ENCODE results near the gene TIMMDC1.
"Not testable (repeated sequence)": the region's sequence is repeated elsewhere in the genome, so short reads cannot be mapped to it uniquely, and the experiment has no call there.

Gene TIMMDC1

DNA sequence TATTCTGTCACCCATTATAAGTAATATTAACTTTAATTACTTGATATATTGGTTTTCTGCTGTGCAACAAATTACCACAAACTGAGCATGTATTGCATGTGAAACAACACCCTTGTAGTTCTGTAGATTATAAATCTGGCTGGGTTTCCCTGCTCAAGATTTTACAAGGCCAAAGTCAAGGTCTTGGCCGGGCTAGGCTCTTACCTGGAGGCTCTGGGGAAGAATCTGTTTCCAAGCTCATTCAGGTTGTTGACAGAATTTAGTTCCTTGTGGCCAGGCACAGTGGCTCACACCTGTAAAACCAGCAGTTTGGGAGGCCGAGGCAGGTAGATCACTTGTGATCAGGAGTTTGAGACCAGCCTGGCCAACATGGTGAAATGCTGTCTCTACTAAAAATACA is 16.3 kb downstream of the TIMMDC1 start:
- no peak for DNase-seq

DNA sequence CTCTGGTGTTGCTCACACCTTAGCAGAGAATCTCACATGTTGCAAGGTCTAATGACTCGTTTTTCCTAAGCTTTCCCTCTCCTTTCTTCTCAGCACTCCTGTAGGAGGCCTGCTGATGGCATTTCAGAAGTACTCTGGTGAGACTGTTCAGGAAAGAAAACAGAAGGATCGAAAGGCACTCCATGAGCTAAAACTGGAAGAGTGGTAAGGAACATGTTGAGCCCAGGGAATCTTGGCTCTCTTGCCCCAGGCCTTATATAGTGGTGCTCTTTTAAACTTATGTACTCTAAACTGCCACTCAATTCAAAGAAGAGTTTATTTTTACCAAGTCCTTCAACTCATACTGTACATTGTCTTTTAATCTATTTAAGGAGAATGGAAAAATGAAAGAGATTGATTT is 18.8 kb downstream of the TIMMDC1 start:
- no peak for DNase-seq

DNA sequence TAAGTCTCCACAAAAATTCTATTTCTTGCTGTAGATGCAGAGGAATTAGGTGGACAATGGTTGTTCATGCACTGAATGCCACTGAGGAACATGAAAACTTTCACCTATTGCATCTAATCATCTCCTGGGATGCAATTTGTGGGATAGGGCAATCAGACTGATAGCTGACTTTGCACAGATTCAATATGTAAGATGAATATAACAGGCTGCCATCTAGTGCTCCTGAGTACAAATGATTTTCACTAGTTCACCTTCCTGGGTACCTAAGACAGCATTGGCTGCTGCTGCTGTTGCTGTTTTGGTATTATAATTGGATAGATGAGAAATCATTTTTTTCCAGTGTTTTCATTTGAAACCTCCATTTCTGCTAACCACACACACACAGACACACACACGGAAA is 19.7 kb downstream of the TIMMDC1 start:
- no peak for DNase-seq

DNA sequence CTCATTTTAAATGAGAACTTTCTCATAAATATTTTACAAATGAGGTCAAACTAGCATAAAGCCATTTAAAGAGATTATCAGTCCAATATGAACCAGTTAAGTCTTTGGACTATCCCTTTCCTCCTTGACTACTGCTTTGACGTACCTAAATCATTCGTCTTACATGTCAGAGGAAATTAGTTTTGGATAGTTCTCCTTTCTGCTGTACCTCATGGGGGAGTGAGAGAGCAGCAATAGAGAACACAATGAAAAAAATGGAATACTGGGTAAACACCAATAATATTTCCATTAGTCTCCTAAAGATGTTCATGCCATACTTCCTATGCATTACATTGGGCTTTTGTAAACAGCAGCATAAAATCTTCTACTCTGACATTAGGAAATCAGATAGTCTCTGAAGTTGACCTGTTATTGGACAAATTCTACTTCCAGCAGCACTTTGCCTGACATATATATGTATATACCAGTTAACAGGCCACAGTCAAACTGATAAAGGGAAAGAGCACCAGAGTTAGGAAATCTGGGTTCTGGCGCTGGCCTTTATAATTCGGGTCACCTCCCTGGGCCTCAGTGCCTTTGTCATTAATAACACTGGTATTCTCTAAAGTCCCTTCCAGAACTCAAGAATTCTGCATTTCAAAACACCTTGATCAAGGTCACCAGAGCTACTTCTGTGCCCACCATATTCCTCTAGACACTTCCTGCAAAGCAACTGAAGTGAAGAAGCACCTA is 26.8 kb downstream of the TIMMDC1 start:
- no peak for DNase-seq

DNA sequence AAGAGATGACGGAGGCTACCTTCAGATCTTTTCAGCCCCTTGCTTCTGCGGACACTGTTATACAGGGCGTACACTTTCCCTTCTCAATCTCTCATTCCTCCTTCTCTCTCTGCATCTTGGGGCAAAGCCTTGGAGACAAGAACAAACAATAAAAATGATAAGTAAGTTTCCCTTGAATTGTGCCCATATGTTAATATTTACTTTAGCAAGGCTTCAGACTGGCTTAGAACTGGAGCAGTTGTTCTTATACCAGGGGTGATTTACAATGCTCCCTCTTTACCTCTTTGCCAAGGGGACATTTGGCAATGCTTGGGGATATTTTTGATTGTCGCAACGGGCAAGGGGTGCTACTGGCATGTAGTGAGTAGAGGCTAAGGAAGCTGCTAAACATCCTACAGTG is 29.4 kb downstream of the TIMMDC1 start:
- no peak for DNase-seq

DNA sequence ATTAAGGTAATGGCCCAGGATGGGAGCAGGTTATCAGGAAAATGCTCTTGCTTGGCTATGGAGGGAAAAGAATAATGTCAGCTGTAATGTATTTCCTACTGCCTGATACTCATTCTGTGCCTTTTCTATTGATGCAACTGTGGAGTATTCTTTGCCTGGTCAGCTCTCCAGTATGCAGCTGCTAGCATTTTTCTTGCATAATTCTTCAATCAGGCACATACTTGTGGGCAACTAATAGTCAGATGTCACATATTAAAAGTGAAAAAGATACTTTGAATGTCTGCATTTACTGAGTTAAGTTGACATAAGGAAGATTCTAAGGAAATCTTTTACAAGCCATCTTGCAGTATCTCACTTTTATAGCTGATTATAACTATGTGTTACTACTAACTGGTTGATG is 31.5 kb downstream of the TIMMDC1 start:
- no peak for DNase-seq

DNA sequence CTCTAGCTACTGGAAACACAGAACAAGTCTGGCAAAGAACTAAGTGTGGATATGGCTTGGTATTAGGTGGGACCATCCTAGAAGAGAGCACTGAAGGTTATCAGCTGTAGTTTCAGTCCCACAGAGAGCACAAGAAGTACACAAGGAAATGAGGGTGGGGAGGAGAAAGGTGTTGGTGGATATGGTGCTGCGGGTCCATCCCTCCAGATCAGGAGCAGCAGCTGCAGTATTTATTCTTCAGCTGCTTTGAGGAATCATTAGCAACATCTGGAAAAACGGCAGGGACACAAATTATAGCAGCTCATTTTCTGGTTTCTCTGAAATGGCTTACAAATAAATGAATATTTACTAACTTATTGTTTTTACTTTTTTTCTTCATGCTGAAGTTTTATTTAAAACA is 32.1 kb downstream of the TIMMDC1 start:
- DNase-seq: no peak

DNA sequence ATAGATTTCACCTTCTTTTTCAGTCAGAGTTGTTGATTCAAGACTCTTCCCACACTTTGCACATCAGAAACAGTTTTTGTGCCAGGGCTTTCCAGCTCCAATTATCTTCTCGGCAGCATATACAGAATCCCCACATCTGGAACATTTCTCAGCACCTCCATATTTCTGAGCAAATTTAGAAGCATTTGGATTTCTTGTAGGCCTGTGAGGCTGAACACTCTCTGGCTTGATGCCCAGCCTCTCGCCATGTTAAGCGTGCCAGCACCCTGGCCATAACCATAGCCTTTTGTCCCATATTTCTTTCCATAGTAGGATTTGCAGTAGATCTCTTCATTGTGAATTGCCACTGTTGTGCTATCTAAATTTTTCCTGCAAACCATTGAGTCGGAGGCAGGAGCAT is 32.8 kb downstream of the TIMMDC1 start:
- DNase-seq: no peak

DNA sequence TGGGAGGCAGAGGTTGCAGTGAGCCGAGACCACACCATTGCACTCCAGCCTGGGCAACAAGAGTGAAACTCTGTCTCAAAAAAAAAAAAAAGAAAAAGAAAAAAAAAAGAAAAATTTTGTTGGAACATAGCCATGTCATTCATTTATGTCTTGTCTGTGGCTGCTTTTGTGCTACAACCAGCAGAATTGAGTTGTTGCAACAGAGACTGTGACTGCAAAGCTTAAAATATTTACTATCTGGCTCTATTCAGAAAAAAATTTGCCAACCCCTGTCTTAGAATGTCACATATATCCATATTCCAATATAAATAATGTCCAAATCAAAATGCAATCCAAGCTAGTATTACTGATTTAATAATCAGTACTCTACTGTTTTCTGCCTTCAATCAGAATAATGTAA is 35.9 kb downstream of the TIMMDC1 start:
- DNase-seq: no peak

DNA sequence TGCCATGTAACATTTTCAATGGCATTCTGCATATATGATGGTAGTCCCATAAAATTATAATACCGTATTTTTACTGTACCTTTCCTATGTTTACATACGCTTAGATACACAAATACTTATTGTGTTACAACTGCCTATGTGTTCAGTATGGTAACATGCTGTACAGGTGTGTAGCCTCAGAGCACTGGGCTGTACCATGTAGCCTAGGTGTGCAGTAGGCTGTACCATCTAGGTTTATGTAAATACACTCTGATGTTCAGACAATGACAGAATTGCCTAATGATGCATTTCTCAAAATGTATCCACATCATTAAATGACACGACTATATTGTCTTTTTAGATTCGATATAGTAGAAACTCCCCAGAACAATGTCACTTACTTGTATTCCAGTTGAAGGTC is 38.4 kb downstream of the TIMMDC1 start:
- no peak for DNase-seq

DNA sequence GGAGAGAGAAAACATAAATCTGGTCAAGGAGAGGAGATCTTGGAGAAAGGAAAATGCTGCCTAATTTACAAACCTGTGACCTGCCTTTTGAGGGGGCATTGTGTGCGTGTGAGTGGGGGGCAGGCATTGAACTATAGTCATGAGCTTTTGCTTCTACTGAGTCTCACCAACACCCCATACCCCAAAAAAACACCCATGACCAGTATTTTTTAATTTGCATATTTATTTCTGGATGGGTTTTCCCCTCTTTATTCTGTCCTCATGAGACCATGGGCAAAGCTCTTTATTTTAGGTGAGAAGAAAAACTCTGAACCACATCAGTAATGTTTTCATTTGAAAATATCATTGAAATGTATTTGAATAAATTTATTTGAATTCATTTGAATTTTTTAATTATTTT is 40.4 kb downstream of the TIMMDC1 start:
- DNase-seq: no peak

DNA sequence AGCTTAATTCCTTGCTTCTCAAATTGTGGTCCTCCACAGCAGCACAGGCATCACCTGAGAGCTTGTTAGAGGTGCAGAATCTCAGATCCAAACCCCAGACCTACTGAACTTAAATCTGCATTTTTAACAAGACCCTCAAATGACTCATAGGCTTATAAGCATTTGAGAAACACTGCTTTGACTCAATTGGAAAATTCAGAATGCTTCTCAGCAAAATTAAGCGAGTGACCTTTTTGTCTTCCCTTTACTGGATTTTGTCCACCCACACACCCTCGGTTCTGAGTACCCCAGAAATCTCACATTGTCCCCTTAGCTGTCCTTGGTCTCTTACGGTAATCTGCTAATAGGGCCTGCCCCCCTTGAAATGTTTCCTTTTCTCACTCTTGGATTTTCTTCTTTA is 43.2 kb downstream of the TIMMDC1 start:
- DNase-seq: no peak

DNA sequence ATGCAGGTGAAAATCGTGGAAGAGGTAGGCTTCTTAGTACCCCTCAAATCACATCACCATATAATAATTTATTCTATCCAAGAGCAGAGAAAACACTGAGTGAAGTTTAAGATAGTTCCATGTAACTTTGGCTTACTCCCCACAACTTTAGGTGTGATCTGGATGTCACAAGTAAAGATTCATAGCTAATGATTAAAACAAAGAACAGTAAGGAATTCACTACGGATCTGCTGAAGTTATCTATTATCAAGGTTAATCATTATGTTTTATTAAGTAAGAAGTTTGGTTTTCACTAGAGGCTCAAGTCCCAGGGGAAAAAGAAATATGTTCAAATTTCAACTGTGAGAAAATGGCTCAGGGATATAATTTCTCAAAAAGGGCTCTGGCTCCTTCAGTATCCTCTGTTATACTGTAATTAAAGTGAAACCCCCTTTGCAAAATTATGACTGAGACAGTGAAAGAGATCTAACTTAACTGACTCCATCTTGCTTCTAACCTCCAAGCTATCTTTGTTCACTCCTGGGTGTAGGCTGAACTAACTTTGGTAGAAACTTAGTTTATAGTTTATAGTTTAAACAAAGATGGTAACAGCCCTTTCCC is 43.9 kb downstream of the TIMMDC1 start:
- DNase-seq: no peak

DNA sequence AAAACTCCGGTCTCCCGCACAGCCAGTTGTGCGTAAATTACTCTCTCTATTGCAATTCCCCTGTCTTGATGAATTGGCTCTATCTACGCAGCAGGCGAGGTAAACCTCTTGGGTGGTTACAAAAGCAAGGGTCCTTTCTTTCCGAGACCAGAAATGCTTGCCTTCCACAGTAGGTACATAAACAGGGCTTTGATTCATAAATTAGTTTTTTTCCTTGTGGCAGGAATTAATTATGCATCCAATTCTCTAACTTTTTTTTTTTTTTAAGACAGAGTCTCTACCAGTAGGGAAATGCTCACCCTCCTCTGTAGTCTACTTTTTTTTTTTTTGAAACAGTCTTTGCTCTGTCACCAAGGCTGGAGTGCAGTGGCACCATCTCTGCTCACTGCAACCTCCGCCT is 44.8 kb downstream of the TIMMDC1 start:
- no peak for DNase-seq

DNA sequence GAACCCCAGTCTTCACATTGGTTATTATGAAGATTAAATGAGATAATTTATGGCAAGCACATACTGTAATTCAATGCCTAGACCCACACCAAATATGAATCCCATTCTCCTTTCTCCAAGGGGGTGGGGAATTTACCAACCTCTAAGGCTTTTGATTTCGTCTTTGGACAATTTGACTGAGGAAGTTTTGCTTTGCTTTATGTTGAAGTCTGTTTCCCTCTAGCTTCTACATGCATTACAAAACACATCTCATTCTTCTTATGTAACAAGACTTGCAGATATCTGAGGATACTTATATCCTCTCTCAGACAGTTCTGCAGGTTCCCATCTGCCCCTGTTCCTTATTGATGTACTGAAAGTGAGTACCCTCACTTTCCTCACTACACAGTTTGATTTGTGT is 48.9 kb downstream of the TIMMDC1 start:
- DNase-seq: no peak

DNA sequence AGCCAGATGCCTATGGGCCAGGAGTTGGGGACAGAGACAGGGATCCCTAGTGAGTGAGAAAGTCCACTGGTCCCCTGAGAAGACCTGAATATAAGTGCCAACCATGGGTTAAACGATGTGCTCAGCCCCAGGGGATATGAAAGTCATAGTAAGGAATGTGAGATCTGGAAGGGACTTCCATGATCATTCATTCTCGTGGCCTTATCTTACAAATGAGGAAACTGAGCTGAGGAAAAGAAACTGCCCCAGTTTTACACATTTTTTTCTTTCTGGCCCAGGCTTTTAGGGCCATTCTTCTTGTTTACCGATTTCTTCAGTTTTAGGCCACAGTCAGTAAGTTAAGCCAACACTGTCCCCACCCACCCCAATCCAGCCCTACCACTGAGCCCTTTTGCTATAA is 50.0 kb downstream of the TIMMDC1 start:
- DNase-seq: no peak

DNA sequence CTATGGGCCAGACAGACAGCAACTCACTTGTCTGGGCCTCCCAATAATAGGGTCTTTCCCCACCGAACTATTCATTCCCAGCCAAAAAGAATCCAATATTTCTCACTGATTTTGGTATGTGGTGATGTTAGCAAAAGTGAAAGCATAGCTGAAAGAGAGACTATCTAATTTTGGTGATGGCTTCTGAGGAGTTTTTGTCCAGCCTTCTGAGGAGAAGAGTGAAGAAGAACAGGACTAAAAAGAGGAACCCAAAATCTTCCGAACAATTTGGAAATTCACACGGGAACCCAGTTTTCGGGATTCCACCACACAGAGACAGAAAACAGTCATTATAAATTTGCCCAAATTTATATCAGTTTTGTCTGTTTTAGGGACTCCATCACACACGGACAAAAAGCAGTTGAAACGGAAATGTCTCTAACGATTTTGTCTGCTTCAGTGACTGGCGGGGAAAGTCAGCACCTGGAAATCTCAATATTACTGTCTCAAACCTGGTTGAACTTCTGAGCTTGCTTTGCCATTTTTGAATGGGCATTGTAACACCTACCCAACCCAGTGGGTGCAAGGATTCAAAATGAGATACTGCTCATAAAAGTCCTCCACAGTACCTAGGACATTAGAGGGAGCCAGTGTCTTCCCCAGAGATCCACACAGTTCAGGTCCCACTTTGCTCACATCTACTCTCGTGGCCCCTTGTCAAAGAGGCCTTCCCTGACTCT is 52.0 kb downstream of the TIMMDC1 start:
- no peak for DNase-seq

DNA sequence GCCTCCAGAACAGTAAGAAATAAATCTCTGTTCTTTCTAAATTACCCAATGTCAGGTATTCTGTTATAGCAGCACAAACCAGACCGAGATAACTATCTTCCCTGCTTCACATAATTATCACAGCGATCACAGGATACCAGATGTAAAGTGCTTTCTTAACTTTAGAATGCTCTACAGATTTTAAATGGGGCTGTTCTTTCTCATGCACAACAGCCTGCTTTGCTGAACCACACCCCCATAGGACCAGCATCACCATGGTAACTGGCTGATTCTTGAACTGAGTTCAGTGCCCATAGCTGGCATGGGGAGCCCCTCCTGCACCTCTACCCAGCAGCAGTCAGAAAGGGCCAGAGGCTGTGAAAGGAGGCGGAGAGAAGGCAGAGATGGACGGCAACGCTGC is 53.3 kb downstream of the TIMMDC1 start:
- DNase-seq: no peak

DNA sequence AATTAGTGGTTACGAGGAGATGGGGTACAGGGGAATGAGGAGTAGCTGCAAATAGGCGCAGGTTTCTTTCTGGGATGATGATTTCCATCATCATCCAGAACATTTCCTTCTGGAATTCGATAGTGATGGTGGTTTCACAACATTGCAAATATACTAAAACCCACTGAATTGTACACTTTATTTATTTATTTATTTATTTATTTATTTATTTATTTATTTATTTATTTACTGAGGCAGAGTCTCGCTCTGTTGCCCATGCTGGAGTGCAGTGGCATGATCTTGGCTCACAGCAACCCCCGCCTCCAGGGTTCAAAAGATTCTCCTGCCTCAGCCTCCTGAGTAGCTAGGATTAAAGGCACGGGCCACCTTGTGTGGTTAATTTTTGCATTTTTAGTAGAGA is 54.6 kb downstream of the TIMMDC1 start:
- not testable (repeated sequence) for DNase-seq

DNA sequence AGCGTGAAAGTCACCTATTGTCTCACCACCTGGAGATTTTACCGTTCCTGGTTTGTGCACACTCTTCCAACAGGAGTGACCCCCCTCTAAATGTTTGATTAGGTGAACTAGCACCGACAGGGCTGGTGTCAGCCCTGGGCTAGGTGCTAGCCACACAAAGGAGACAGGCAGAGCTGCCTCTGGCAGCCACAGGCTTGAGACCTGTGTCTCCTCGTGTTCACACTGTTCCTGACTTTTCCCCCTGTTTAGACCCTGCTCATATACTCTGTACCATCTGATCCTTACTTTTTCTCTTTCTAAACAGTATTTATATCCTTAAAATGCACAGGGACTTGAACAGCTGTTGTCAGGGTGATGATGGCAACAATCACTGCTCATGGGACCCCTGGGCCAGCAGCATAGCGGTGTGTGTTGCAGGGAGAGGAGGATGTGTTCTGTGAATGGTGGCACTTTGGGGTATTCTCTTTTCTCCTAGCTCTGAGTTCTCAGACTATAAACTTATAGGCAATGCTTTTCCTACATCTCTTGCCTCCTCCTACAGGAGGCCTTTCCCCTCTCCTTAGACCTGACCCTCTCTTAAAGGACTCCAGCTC is 55.6 kb downstream of the TIMMDC1 start:
- no peak for DNase-seq

DNA sequence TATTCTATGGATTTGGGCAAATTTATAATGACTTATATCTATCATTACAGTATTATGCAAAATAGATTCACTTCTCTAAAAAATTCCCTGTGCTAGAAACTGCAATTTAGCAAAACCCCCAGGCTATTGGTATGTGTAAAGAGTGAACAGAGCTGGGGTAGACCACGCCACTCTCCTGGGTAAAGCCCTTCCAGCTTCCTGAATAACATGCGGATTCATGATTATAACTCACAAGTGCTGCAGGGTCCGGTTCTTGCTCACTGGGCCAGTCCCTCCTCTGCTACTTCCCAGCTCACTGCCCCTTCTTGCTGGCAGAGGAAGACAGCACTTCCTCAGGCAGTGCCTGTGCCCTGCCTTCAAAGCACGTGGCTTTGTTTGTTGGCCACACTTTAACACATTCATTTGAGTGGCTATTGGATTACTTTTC is 57.0 kb downstream of the TIMMDC1 start:
- DNase-seq: no peak

DNA sequence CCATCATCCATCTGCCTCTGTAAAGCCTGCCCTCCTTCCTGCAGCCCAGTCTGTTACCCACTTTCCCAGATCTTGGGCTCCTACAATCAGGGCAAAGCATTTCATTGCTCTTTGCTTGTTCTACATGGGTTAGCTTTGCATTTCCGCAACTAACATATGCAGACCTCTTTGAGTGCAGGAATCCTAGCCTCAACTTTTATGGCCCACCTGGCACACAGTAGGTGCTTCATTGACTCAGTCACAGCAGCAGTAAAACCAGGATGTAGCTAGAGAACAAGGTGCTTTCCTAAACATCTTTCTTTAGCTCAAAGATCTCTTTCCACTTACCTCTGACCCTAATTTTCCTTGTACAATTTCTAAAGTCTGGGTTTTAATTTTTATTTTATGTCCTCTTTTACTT is 57.6 kb downstream of the TIMMDC1 start:
- DNase-seq: no peak

DNA sequence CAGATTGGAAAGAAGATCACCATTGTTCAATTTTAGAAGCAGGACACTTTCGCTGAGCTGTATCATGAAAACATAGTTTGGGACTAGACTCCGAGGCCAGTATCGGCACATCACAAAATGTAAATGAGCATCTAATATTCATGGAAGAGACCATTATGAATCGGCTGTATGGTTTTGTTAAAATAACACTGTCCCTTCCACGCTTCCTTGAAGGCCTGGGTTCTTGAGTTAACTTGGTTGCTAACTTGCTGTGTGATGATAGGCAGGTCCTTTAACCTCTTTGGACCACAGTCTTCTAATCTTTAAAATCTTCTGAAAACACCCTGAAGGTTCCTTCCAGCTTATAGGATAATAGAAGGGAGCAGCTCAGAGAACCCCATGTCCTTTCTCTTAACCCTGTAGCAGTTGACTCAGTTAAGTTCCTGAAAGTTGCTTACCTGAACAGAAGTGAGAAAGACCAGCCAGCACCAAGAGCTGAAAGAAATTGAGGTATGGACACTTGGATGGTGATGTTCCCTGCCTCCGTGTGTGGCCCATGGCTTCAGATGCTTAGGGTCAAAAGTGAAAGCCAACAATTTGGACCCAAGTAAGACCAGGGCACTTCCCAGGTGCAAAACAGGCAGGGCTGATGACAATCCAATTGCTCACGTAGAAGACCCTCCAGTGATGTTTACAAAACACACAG is 59.0 kb downstream of the TIMMDC1 start:
- DNase-seq: no peak
